GM10248 (cell line): Measurements from ENCODE around the gene MCC.

Experiments
- CTCF ChIA-PET: fragments of 300-600 bp; sonication (Branson Sonifier 250); formaldehyde crosslinking; extraction: SDS; loops from one replicate; lab custom pipeline; 2021; ENCODE audit warnings: antibody characterized with exemption; lab: Yijun Ruan, JAX
- POLR2A ChIA-PET: fragments of 350-650 bp; sonication (Branson Sonifier 250); formaldehyde crosslinking; extraction: SDS; loops from one replicate; lab custom pipeline; 2020; ENCODE audit warnings: antibody characterized with exemption; lab: Yijun Ruan, JAX
- DNase-seq: peaks from one replicate; pipeline ENCODE4 v3.0.0; 2012; ENCODE audit errors: extremely low spot score
- TF ChIP-seq, protein P1 (sequence below): IDR thresholded peaks from 2 replicates; pipeline ENCODE4 v1.5.1; 2012; ENCODE audit warnings: mild to moderate bottlenecking, low read depth; ENCODE audit errors: extremely low read depth, missing control alignments, control extremely low read depth

MCC gene

DNA sequence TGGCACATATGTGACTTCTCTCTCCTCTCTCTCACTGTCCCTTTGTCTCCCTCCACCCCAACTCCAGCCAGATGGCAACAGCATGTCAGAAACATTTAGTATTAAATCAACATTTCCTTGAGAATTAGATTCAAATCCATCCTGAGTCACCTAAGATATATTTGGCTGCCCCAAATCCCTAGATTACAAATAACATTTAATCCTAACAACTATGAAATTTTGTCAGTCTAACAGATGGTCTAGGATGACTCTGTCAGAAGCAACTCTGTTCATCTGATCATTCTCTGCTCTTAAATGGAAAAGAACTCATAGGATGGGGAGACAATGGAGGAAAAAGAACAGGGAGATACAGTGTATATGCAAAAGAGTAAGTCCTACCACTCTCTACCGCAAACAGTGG lies 254.6 kb downstream of the MCC start:
- no peak for DNase-seq
- TF ChIP-seq, protein P1, sequence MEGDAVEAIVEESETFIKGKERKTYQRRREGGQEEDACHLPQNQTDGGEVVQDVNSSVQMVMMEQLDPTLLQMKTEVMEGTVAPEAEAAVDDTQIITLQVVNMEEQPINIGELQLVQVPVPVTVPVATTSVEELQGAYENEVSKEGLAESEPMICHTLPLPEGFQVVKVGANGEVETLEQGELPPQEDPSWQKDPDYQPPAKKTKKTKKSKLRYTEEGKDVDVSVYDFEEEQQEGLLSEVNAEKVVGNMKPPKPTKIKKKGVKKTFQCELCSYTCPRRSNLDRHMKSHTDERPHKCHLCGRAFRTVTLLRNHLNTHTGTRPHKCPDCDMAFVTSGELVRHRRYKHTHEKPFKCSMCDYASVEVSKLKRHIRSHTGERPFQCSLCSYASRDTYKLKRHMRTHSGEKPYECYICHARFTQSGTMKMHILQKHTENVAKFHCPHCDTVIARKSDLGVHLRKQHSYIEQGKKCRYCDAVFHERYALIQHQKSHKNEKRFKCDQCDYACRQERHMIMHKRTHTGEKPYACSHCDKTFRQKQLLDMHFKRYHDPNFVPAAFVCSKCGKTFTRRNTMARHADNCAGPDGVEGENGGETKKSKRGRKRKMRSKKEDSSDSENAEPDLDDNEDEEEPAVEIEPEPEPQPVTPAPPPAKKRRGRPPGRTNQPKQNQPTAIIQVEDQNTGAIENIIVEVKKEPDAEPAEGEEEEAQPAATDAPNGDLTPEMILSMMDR: no peak
- POLR2A ChIA-PET: no interaction called here
- CTCF ChIA-PET: interaction anchor here (1.0 kb wide), 1 partner anchor 11 kb away, joined by 3 read pairs; no protein-coding TSS in a partner anchor

- CTCF ChIA-PET: no interaction called here
- DNase-seq: no peak
- POLR2A ChIA-PET: no interaction called here
- TF ChIP-seq, protein P1: no peak
These were observed 255.6 kb downstream of the MCC start for GRCh38 chr5:113232667-113233066.

GRCh38 chr5:113232221-113232620 lies 256.0 kb downstream of the MCC start:
- ChIA-PET CTCF (interaction anchor here (1.0 kb wide), 1 partner anchor 15 kb away, joined by 3 read pairs; no protein-coding TSS in a partner anchor), POLR2A (no interaction called here)
- DNase-seq: no peak
- TF ChIP-seq, protein P1: no peak

GRCh38 chr5:113231653-113232000 lies 256.6 kb downstream of the MCC start:
- TF ChIP-seq, protein P1: no peak
- ChIA-PET CTCF (interaction anchor here (1.0 kb wide), 1 partner anchor 15 kb away, joined by 3 read pairs; no protein-coding TSS in a partner anchor), POLR2A (no interaction called here)
- no peak for DNase-seq

DNA sequence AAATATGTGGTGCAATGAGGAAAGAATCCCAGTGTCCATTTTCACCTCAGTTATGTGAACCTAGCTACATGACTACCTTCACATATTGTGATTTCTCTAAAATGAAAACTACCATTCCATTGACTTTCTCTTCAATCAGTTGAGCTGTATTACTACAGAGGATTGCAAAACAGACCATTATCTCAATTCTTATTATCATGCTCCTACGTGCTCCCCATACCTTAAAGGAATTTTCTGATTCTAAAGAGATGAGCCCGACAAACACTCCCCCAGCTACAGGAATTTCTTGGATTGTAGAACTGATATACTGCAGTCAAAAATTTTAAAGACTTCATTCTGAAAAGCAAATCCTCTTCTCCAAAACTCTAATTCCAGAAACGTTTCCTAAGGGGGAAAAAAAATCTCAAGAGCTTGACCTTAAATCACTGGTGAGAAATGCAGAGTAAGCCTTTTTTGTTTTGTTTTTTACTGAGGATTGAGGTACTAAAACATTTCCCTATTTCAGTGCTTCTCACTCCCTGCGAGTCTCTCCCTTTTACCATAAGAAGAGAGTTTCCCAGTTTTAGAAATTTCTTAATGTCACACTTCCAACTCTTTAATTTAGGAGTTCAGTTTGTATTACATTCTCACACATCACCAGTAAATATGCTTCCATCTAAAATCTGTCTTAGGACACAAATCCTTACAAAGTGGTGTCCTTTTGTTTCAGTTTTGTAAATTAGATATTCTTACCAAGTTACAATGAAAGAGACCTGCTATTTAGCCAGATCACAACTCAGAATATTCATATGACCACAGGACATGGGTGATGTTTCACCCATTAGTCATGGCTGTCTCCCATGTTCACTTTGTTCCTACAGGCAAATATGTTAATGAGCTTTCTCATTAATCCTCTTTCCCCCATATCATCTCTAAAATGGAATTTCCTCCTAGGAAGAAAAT lies 257.3 kb downstream of the MCC start:
- ChIA-PET POLR2A (no interaction called here), CTCF (interaction anchor here (1.0 kb wide), 1 partner anchor 14 kb away, joined by 3 read pairs; no protein-coding TSS in a partner anchor)
- TF ChIP-seq, protein P1: no peak
- DNase-seq: no peak

GRCh38 chr5:113227798-113228197 lies 260.5 kb downstream of the MCC start:
- ChIA-PET POLR2A (no interaction called here), CTCF (interaction anchor here (1.0 kb wide), 1 partner anchor 9 kb away, joined by 3 read pairs; no protein-coding TSS in a partner anchor)
- DNase-seq: no peak
- TF ChIP-seq, protein P1: no peak
